Esophagus (tissue), 2 donors: Measurements from ENCODE around the gene APOBEC4. TPM values are rescaled to one million over a fixed set of nuclear protein-coding genes. Genes with fewer than 3 reads are reported as not detected.

Experiments
- H3K27ac ChIP-seq, 2 donors: one replicate each; pipeline ENCODE4 v1.5.1; 2013; ENCODE audit warnings: low read depth in 2 of 2, mild to moderate bottlenecking in 2 of 2, inconsistent platforms in 1 of 2, low read length in 1 of 2, moderate library complexity in 1 of 2
- H3K27me3 ChIP-seq, 2 donors: one replicate each; pipeline ENCODE4 v1.6.1; 2013; ENCODE audit warnings: low read length in 2 of 2, control low read depth in 1 of 2, mild to moderate bottlenecking in 1 of 2; ENCODE audit not compliant: insufficient read depth in 2 of 2, control insufficient read depth in 1 of 2
- H3K36me3 ChIP-seq, 2 donors: one replicate each; pipeline ENCODE4 v1.6.1; 2013; ENCODE audit warnings: low read length in 1 of 2; ENCODE audit not compliant: control insufficient read depth in 2 of 2, insufficient read depth in 2 of 2
- H3K4me1 ChIP-seq, 2 donors: one replicate each; pipeline ENCODE4 v1.6.1; 2013; ENCODE audit warnings: low read length in 1 of 2; ENCODE audit not compliant: control insufficient read depth in 2 of 2, insufficient read depth in 2 of 2
- H3K4me3 ChIP-seq, 2 donors: one replicate each; pipeline ENCODE4 v1.5.1; 2013; ENCODE audit warnings: low read length in 2 of 2, mild to moderate bottlenecking in 2 of 2, low read depth in 1 of 2, moderate library complexity in 1 of 2
- H3K9me3 ChIP-seq, 2 donors: one replicate each; pipeline ENCODE4 v1.6.1; 2013; ENCODE audit warnings: mild to moderate bottlenecking in 2 of 2, low read depth in 1 of 2, low read length in 1 of 2, moderate library complexity in 1 of 2; ENCODE audit not compliant: control insufficient read depth in 2 of 2, insufficient read depth in 1 of 2
- WGBS, 2 donors: extraction: QIAGEN DNeasy Blood & Tissue Kit; methylation state at CpG; one replicate each; pipeline ENCODE4 v1.1.7; 2013; 5-methylcytosine and 5-hydroxymethylcytosine counted together
- polyA plus RNA-seq, 2 donors: library from polyadenylated mRNA; stranded (reverse); fragments of 200-250 nt; gene quantifications; one replicate each; pipeline ENCODE4 v1.2.3, GENCODE V29; 2013
- donor health status: healthy with polysubstance abuse.
- donor health status: Bipolar disorder and iron deficiency.

The APOBEC4 gene
- polyA plus RNA-seq, 2 donors = not detected

GRCh38 chr1:183675381-183675780 is 22.3 kb upstream of the APOBEC4 start:
- H3K27ac ChIP-seq = no peak overlapping the region
- H3K36me3 ChIP-seq = no peaks in the 10 kb centered on the region
- no peaks in the 10 kb centered on the region for H3K4me1 ChIP-seq
- no peaks in the 10 kb centered on the region for H3K27me3 ChIP-seq
- no peak overlapping the region for H3K4me3 ChIP-seq
- no peaks in the 10 kb centered on the region for H3K9me3 ChIP-seq

- Histone ChIP-seq H3K27ac (no peak overlapping the region), H3K4me1 (no peaks in the 10 kb centered on the region), H3K4me3 (no peak overlapping the region), H3K27me3 (no peaks in the 10 kb centered on the region), H3K36me3 (no peaks in the 10 kb centered on the region), H3K9me3 (no peaks in the 10 kb centered on the region)
- WGBS, 2 donors = 38 to 55% methylated on average over 2 of the region's 2 CpGs
Observed at GRCh38 chr1:183674886-183675285, 21.8 kb upstream of the APOBEC4 start.

- Histone ChIP-seq H3K36me3 (no peaks in the 10 kb centered on the region), H3K27ac (no peak overlapping the region), H3K4me3 (no peak overlapping the region), H3K4me1 (no peaks in the 10 kb centered on the region), H3K9me3 (no peaks in the 10 kb centered on the region), H3K27me3 (no peaks in the 10 kb centered on the region)
- 35 to 68% methylated on average over 1 of the region's 1 CpG for WGBS, 2 donors
Observed at GRCh38 chr1:183674339-183674738, 21.2 kb upstream of the APOBEC4 start.

GRCh38 chr1:183673605-183674323 is 20.6 kb upstream of the APOBEC4 start:
- H3K36me3 ChIP-seq = no peaks in the 10 kb centered on the region
- no peak overlapping the region for H3K4me3 ChIP-seq
- no peaks in the 10 kb centered on the region for H3K9me3 ChIP-seq
- no peaks in the 10 kb centered on the region for H3K27me3 ChIP-seq
- H3K4me1 ChIP-seq = no peaks in the 10 kb centered on the region
- no peak overlapping the region for H3K27ac ChIP-seq
- WGBS, 2 donors = 69 to 77% methylated on average over 2 of the region's 2 CpGs

- Histone ChIP-seq H3K9me3 (no peaks in the 10 kb centered on the region), H3K4me3 (no peak overlapping the region), H3K36me3 (no peaks in the 10 kb centered on the region), H3K27me3 (no peaks in the 10 kb centered on the region), H3K27ac (no peak overlapping the region), H3K4me1 (no peaks in the 10 kb centered on the region)
- 96% methylated on average over 1 of the region's 1 CpG for WGBS, 2 donors
Observed at GRCh38 chr1:183670169-183670568, 17.1 kb upstream of the APOBEC4 start.

GRCh38 chr1:183656355-183656754 is 3.2 kb upstream of the APOBEC4 start:
- Histone ChIP-seq H3K36me3 (no peaks in the 10 kb centered on the region), H3K4me1 (no peaks in the 10 kb centered on the region), H3K9me3 (no peaks in the 10 kb centered on the region), H3K4me3 (no peak overlapping the region), H3K27me3 (no peaks in the 10 kb centered on the region), H3K27ac (no peak overlapping the region)
- 82 to 88% methylated on average over 3 of the region's 3 CpGs for WGBS, 2 donors

GRCh38 chr1:183655562-183656075 is 2.5 kb upstream of the APOBEC4 start:
- H3K27ac ChIP-seq = no peak overlapping the region
- H3K4me3 ChIP-seq = no peak overlapping the region
- no peaks in the 10 kb centered on the region for H3K4me1 ChIP-seq
- no peaks in the 10 kb centered on the region for H3K27me3 ChIP-seq
- H3K36me3 ChIP-seq = no peaks in the 10 kb centered on the region
- no peaks in the 10 kb centered on the region for H3K9me3 ChIP-seq
- WGBS, 2 donors = 8% methylated on average over 4 of the region's 4 CpGs

- no peaks in the 10 kb centered on the region for H3K27me3 ChIP-seq
- no peak overlapping the region for H3K27ac ChIP-seq
- no peaks in the 10 kb centered on the region for H3K9me3 ChIP-seq
- no peaks in the 10 kb centered on the region for H3K36me3 ChIP-seq
- no peaks in the 10 kb centered on the region for H3K4me1 ChIP-seq
- H3K4me3 ChIP-seq = no peak overlapping the region
Observed at GRCh38 chr1:183654706-183655105, 1.6 kb upstream of the APOBEC4 start.

GRCh38 chr1:183653876-183654451 is 848 bp upstream of the APOBEC4 start:
- WGBS, 2 donors = 69 to 73% methylated on average over 4 of the region's 4 CpGs
- no peak overlapping the region for H3K27ac ChIP-seq

GRCh38 chr1:183653462-183653794 is 312 bp upstream of the APOBEC4 start:
- Histone ChIP-seq H3K4me3 (no peak overlapping the region), H3K9me3 (no peaks in the 10 kb centered on the region), H3K27ac (no peak overlapping the region), H3K36me3 (no peaks in the 10 kb centered on the region), H3K27me3 (no peaks in the 10 kb centered on the region), H3K4me1 (no peaks in the 10 kb centered on the region)
- WGBS, 2 donors = 81 to 82% methylated on average over 3 of the region's 3 CpGs

More at GRCh38 chr1:183653876-183654451, 848 bp upstream of the APOBEC4 start:
- Histone ChIP-seq H3K9me3 (no peaks in the 10 kb centered on the region), H3K27me3 (no peaks in the 10 kb centered on the region), H3K4me1 (no peaks in the 10 kb centered on the region), H3K4me3 (no peak overlapping the region), H3K36me3 (no peaks in the 10 kb centered on the region)
